Measurements from ENCODE around the gene RAMP3.
A peak's percentile ranks its signal among the peaks of the same experiment; 100 is the strongest.
"Not testable (repeated sequence)": the region's sequence is repeated elsewhere in the genome, so short reads cannot be mapped to it uniquely, and the experiment has no call there.

Gene RAMP3, protein sequence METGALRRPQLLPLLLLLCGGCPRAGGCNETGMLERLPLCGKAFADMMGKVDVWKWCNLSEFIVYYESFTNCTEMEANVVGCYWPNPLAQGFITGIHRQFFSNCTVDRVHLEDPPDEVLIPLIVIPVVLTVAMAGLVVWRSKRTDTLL

DNA sequence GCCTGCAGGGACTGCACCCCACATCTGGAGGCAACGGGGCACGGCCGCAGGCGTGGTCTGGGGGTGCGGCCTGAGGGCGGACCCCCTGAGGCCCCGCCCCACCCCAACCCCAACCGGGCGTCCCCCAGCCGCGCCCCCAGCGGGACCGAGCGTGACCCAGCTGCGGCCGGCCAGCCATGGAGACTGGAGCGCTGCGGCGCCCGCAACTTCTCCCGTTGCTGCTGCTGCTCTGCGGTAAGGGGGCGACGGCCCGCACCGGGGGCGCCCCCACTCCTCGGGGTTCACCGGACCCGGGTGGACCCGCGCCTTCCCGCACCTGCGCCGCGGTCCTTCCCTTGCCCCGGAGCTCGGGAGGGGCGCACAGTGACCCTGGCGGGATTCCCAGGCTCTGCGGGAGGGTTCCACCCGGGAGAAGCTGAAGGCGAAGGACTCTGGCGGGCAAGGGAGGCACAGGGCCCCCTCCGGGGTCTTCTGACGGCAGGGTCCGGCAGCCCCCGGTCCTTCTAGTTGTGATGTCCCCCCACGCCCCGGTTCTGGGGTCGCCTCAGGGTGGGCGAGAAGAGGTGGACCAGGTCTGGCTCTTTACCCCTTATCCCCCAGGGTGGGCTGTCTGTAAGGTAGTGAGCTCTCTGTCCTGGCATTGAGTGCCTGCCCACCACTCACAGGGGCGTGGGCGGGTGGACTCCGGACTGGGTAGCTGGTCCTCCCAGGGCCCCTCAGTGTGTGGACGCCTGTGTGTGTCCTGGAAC is at the start of gene RAMP3:
RAMP3 (plus strand) TSS at position 139 of the 749 bp plus-strand sequence; CDS start at position 177, 38 bp downstream.
- DNase-seq: peak; percentile 56

DNA sequence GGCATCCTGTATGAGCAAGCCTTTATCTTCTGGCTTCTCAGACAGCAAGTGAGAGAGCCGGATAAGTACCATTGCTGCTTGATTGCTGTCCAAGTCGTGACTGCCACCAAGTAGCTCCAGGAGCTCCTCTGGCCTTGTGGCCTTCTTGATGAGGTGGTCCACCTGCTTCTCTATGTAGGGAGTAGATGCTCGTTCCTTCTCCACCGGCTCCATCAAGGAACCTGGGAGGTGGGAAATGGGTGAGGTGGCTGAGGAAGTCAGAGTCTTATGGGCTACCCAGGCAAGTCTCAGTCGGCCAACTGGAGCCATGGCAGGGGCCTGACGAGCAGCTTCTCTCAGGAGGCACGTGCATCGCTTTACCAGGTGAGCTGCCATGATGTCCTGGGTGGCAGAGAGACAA is 48.7 kb upstream of the RAMP3 start:
- no peak for DNase-seq

DNA sequence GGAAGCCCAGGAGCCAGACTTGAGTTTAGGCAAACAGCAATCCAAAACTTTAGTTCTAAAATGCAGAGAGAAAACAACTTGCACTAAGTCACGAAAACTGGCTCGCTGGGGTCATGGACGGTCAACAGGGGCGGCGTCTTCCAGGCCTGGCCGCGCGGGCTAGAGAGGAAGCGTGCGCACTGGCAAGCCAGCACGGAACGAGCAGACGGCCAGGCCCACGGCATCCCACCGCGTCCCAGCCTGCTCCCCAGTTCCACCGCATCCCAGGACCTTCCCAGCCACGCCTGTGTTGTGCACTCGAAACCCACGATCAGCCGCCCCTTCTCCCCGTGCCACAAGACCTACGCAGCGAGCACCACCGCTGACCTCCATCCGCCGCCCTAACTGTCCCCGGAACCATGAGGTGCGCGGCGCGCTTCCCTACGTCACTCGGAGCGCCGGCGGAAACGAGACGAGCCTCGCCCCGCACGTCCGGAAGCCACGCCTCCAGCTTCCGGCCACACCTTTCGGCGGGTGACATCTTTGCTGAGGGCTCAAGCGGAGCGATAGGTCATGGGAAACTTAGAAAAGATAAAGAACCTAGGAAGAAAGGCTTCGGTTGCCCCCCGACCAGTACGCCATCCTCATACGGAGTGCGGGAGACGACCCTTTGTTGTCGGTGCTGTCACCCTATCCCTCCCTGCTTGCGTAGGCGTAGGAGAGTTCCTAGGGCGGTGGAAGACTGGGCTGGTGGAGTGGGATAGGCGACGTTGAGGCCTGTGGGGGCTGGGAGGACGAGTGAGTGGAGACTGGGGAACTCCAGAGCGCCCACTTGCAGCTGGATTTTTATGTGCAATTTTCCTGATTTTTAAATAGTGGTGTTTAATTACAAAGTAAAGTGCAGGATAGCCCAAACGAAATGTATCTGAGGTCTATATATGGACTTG is 46.0 kb upstream of the RAMP3 start, which contains the start of gene TBRG4:
TBRG4 (minus strand) TSS at position 400 of the 926 bp plus-strand sequence. CDS start 2,460 bp downstream, outside the sequence.
- peak; percentile 98 for DNase-seq

DNA sequence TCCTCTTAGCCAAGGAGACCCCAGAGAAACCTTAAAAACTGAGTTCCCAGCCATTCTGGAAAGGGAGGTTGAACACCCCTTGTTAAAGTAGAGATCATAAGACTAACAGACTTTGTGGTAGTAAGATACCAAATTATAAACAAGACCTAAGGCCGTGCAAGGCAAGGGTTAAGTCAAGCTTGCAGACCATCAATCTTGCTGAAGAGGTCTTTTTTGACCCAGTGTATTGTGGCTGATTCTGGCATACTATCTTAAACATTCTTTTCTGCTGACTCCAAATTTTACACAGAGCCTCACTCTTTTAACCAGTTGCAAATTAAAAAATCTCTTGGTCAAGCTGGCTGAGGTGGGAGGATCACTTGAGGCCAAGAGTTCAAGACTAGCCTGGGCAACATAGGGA is 44.9 kb upstream of the RAMP3 start:
- DNase-seq: no peak

DNA sequence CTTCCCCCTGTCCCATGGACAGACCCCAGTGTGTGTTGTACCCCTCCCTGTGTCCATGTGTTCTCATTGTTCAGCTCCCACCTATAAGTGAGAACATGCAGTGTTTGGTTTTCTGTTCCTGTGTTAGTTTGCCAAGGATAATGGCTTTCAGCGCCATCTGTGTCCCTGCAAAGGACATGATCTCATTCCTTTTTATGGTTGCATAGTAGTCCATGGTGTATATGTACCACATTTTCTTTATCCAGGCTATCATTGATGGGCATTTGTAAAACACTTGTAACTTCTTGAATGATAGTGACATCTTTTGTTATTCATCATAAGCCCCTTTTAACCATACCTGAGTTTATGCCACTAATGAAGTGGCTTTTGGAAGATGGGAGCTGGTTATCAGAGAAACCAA is 43.3 kb upstream of the RAMP3 start:
- DNase-seq: not testable (repeated sequence)

DNA sequence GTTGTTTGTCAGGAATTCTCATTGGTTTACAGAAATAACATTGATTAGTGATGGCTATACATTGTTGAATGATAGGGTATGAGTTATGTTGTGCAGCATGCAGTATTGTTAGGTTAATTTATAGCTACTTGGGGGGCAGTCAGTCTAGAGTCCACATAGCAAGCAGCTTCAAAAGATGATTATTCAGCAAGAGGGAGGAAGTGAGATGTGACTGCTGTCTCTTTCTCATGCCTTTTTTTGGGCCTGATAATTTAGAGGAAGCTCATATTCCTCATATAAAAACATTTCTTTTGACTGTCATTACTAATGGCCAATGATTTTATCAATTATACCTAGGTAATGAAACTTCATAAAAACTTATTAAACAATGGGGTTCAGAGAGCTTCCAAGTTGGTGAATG is 42.7 kb upstream of the RAMP3 start:
- no peak for DNase-seq

DNA sequence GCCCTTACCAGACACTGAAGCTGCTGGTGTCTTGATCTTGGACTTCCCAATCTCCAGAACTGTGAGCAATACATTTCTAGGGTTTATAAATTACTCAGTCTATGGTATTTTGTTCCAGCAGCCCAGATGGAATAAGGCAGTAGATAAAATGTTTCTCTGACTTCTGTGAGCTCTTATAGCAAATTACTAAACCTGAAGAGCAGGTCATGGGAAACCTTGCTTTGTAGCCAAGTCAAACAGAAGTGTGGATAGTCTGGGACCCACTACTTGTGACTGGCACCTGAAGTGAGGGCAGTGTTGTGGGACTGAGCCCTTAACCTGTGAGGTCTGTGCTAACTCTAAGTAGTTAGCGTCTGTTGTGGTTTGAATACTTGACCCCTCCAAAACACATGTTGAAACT is 41.5 kb upstream of the RAMP3 start:
- no peak for DNase-seq

DNA sequence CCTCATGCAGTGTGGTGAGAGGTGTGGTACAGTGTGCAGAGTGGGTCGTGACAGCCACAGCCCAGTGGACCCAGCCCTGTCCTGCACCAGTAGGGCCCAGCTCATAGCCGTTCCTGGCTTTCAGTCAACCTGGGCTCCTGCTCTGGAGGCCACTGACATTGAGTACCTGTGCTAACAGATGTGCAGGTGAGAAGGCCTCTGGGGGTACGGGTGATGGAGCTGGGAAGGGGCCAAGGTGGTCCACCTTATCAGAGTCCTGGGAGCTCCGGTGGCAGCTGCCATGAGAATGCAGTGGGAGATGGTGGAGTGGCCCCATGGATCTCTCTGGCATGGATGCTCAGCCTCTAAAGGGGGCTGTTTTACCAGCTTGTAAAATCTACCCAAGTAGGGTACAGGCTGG is 40.0 kb upstream of the RAMP3 start:
- no peak for DNase-seq

DNA sequence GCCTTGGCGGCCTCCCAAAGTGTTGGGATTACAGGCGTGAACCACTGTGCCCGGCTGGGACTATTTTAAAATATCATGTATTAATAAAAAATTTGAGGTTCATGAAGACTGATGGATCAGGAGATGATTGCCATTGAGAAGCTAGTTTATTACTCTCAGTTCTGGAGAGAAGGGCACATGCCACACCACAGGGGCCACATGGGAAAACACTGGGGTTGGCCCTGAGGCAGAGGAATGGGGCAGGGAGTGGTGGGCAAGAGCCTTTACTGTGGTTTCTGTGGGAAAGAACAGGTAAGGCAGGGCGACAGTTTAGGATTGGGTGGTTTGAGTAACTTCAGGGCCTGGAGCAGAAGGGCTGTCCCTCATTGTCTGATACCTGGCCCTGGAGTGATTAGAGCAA is 39.3 kb upstream of the RAMP3 start:
- DNase-seq: no peak

DNA sequence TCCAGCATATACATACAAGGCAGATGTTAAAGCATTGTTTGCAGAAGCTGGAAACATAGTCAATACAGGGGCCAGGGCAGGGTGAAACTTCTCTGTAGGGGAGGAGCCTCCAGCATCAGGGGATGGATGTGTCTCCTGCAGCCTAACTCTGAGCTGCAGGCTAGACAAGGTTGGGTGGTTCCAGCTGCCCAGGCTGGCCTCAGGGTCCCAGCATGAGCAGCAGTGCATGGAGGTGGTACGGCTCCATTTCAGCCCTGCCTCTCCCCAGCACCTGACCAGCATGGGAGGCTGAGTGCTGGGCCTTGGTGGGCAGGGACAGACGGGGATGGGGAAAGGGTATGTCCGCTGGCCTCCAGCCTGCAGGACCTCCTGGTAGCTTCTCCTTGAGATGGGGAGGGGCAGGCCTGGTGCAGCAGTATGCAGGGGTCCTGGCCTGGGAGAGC is 38.7 kb upstream of the RAMP3 start:
- no peak for DNase-seq

DNA sequence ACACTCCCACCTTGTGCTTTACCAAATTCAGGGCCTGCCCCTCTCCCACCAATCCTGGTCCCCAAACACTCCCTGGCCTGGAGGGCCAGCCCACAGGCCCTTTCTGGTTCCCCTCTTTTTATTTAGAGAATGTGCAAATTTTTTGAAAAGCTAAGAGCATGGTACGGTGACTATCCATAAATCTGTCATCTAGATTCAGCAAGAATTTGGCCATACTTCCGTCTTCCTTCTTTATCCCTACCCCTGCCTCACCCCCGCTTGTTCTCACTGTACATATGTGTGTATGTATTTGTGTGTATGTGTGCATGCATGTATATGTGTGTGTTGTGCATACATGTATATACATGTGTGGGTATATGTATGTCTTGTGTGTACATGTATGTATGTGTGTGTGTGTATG is 38.0 kb upstream of the RAMP3 start:
- no peak for DNase-seq

DNA sequence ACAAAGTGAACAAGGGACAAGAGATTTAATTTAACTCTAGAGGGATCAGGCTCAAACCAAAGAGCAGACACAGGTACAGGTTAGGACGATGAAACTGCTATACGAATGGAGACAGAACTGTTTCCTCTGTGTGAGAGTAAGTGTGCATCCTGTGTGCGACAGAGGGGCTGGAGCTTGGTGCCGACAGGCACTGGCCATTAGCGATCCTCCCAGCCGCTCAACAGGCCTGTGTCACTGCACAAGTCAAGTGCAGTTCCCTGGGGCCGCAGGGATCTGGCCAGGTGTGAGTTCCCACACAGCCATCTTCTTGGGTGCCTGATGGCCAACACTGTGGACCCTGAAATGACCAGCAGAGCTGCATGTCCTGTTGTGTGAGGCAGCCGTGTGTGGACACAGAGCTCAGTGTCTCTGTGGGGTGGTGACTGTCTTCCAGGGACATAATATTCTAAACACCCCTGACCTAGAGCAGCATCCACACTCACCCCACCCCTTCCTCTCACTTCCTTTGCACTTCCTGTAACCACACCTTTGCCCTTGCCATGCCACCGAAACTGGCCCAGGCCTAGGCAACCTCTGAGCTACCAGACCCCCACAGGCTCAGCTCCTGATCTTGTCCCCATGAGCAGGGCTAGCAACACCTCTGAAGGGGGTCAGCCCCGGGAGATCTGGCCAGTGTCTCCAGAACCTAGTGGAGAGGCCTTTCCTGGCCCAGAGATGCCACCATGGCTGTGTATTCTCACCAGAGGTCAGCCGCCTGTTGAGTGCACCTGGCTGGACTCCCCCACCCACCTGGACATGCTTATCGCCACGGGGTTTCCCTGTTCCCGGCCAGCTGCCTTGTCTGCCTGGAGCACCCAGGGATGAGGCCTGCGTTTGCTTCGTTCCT is 34.4 kb upstream of the RAMP3 start:
- DNase-seq: no peak

DNA sequence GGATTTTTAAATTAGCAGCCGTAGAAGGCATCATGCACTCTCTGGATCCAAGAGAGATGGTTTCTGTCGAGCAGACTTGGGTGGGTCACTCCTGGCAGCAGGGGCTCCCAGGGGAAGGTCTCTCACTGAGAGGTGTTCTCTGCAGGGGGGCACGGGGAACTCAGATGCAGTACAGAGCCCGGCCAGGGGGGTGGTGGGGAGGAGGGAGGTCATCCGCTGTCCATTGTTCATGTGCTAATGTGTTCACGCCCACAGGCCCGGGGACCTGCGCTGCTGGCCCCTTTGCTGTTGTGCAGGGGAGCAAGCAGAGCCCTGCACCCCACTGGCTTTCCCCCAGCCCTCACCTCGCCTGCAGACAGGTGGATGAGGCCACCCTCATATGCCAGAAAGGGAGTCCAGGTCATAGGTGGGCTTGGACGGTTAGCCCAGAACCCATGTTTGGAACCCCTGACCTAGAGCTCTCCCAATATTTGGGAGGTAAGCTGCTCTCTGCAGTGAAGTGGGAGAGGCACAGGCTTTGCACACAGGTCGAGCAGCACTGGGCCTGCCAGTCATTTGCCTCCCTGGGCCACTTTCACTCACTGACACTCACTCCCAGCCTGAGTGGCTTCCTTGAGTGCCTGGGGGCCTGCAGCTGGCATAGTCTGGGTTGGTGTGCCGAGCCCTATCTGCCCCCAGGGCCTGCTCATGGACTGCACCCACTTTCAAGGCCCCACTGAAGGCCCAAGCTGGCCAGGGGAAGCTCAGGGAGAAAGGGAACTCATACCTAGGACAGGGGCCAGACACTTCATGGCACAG is 33.5 kb upstream of the RAMP3 start:
- DNase-seq: no peak

DNA sequence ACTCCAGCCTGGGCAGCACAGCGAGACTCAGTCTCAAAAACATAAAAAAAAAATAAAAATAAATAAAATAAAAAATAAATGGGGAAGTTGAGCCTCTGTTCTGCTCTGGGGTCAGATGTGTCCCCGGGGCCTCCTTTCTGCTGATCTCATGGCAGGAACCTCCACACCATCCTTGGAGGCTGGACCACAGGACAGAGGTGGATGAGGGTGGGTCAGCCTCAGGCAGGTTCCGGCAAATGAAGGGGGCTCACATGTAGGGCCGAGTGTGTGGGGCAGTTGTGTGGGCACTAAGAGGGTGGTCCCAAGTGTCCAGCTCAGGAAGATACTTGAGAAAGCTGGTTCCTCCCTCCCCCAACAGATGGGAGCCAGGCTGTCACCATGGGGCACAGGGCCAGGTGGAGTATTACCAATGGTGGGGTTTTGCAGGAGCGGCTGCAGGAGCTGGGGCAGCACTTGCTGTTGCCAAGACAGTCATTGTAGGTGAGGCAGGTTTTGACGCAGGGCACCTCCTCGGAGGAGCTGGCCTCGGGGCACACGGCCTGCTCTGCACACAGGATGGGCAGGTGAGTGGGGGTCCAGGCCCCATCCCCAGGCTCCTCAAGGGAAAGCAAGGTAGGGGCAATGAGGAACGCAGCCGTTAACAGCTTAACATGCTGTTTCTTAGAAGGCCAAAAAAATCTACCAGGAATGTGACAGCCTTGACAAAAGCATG is 32.2 kb upstream of the RAMP3 start:
- DNase-seq: no peak

DNA sequence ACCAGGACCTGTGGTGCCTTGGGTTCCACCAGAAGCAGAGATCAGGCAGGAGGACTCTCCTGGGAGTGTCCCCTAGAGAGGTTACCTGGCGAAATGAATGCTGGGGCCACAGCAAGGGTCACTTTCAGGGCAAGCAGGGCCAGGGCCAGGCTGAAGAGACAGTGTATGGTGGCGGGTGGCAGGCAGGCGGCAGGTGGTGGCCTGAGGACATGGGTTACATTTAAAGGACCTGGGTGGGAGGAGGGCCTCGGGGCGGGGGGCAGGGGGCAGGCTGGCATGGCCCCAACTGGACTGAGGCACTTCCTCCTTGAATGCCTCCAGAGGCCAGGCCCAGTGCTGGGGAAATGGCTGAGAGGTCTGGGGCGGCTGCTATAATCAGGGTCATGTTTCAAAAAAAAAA is 31.4 kb upstream of the RAMP3 start:
- no peak for DNase-seq

DNA sequence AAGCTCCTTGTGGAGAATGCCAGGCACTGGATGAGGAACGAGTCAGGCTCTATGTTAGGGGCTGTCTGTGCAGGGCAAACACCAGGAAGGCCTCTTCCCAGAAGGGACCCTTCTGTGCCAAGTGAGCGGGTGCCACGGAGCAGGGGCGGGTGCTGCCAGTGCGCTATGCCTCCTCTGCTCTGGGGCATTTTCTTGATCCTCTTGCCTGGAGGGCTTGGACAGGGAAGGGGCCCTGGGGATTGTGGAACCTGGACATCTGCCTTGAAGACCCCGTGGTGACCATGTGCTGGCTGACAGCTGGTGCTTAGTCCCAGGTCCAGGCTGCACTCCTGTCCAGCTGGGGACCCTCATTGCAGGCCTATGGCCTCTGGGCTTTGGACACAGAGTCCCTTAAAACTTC is 30.7 kb upstream of the RAMP3 start:
- DNase-seq: no peak

DNA sequence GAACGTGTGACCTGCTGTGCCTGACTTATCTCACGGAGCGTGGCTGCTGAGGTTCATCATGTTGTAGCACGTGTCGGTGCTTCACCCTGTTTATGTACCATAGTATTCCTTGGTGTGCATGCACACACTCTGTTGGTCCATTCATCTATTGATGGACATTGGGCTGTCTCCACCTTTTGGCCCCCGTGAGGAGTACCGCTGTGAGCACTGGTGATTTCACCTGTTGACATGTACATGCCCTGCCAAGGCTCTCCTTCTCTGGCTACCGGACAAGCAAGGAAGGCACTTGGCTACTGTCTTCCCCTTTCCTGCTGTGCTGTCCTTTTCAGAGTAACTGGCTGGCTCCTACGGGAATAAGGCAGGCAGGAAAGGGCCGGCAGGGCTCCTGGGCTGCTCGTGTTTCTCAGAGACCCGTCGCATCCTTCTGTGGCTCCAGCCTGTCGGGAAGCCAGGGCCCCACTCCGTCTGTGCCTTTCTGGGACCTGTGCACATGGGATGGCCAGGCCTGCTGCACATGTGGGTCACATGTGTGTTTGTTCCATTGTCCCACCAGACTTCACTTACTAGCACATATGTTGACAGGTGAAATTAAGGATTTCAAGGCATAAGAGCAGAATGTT is 28.3 kb upstream of the RAMP3 start:
- no peak for DNase-seq

DNA sequence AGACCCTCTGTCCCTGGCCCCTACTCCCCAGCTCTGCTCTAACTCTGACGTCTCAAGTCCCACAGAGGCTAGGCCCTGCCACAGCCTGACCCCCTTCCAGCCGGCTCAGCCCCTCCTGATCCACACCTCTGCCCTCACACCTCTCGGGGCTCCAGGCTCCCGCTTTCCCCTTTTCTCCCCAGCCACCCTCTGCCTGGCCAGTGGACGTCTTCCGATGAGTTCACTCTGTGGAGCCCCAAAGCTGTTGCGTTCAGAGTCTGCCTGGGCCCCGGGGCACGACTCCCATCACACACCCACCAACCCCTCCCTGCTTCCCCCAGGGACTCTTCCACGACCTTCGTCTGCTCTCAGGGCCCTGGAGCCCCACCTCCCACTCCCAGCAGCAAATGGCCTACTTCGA is 27.7 kb upstream of the RAMP3 start:
- no peak for DNase-seq

DNA sequence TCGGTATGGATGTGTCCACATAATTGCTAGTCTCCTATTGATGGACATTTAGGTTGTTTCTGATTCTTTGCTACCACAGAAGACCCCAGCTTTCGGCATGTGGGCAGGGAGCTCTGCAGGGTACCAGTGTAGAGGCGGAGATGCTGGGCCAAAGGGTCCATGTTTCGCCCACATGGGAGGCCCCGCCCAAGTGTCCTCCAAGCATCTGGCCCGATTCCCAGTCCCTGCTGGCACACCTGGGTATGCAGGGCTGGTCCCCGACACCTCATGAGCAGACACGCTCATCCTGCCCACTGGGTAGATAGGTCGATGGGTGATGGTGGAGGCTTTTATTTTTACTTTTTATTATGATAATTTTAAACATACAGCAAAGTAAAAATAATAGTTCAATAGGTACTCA is 26.7 kb upstream of the RAMP3 start:
- DNase-seq: no peak

DNA sequence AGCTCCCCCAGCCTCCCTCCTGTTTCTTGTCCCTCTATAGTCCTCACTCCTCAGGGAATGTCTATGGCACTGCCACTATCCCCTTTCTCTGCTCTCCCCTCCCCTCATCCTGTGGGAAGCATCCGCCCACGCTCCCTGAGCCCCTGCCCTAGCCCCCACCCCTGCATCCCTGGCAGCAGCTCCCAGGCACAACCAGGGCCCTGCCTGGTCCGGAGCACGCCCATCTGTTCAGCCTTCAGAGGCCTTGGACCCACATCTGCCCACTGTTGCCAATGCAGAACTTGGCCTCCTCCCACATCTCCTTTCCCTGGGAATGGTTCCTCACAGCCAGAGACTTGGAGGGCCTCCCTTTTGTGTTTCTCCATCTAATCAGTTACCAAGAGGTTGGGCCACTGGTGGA is 25.7 kb upstream of the RAMP3 start:
- no peak for DNase-seq

Measured in hematopoietic multipotent progenitor cell treated with erythropoietin and hydrocortisone succinate and interleukin-3 and kit ligand, for 6 days (in vitro differentiated cells).